GM12874 (cell line): Measurements from ENCODE around the gene HLA-DRB1.

ENCODE experiments used
- CTCF ChIP-seq: IDR thresholded peaks from 2 replicates; pipeline ENCODE4 v1.5.1; 2011; ENCODE audit warnings: low read depth, mild to moderate bottlenecking, control low read depth, low read length, moderate library complexity; ENCODE audit not compliant: insufficient read depth

HLA-DRB1 gene

GRCh38 chr6:32568561-32568960, 21.1 kb downstream of the HLA-DRB1 start:
- no peak for TF ChIP-seq CTCF

- no peak for TF ChIP-seq CTCF
These were observed 22.7 kb downstream of the HLA-DRB1 start for GRCh38 chr6:32566957-32567356.

GRCh38 chr6:32565511-32565910, 24.1 kb downstream of the HLA-DRB1 start:
- no peak for TF ChIP-seq CTCF

- TF ChIP-seq CTCF = no peak
These were observed 26.7 kb downstream of the HLA-DRB1 start for GRCh38 chr6:32562940-32563339.

- no peak for TF ChIP-seq CTCF
These were observed 29.9 kb downstream of the HLA-DRB1 start for GRCh38 chr6:32559747-32560146.

- TF ChIP-seq CTCF = no peak
These were observed 31.1 kb downstream of the HLA-DRB1 start for GRCh38 chr6:32558426-32559057.

GRCh38 chr6:32554116-32554965, 35.3 kb downstream of the HLA-DRB1 start:
- no peak for TF ChIP-seq CTCF
